H1 (cell line): Measurements from ENCODE around the gene NKPD1. TPM values are rescaled to one million over a fixed set of nuclear protein-coding genes. Genes with fewer than 3 reads are reported as not detected.

ENCODE experiments used
- E2F6 ChIP-seq: IDR thresholded peaks from 2 replicates; pipeline ENCODE4 v1.6.1; 2012; ENCODE audit warnings: inconsistent platforms
- polyA plus RNA-seq, 7 experiments: library from polyadenylated mRNA; depleted of rRNA in 3 of 7; stranded (reverse) in 5 of 7; unstranded in 2 of 7; fragments of >200 nt in 5 of 7; fragments of 200-250 nt in 2 of 7; gene quantifications; 1 replicate in 5 of 7; 2 replicates in 1 of 7; 4 replicates in 1 of 7; pipeline versions ENCODE4 v1.2.1 to v1.2.3, GENCODE V29; 2011 to 2013; ENCODE audit warnings: missing spikeins in 2 of 7, mixed read lengths in 2 of 7
- total RNA-seq: library from RNA; stranded (reverse); fragmentation: NEBNext Ultra II Directional; extraction: Animal tissue kit (Norgen Biotek cat#: 25700); gene quantifications from 2 replicates; pipeline ENCODE4 v1.2.1, GENCODE V29; 2021

Gene NKPD1
- total and polyA plus RNA-seq, 2 of the 8 experiments (the other 6 are each of a cell fraction or from before 2014, with no cell fraction given) = 0.30 to 0.39 TPM

GRCh38 chr19:45145270-45146189 is 15.3 kb downstream of the NKPD1 start (continued):
- TF ChIP-seq E2F6 = no peak
